GM18517 (cell line): ENCODE measurements around the gene AQP10.
A peak's percentile ranks its signal among the peaks of the same experiment; 100 is the strongest.
"Not testable (repeated sequence)": the region's sequence is repeated elsewhere in the genome, so short reads cannot be mapped to it uniquely, and the experiment has no call there.

Source experiments
- ATAC-seq: cut with Tn5 transposase; IDR thresholded peaks from one replicate; pipeline ENCODE4 v1.9.1; 2021; ENCODE audit warnings: mild to moderate bottlenecking, moderate library complexity; ENCODE audit not compliant: unreplicated experiment

The AQP10 gene

GRCh38 chr1:154323493-154323892, 2.6 kb downstream of the AQP10 start:
- no peak for ATAC-seq

GRCh38 chr1:154324241-154324640, 3.3 kb downstream of the AQP10 start:
- ATAC-seq = no peak

DNA sequence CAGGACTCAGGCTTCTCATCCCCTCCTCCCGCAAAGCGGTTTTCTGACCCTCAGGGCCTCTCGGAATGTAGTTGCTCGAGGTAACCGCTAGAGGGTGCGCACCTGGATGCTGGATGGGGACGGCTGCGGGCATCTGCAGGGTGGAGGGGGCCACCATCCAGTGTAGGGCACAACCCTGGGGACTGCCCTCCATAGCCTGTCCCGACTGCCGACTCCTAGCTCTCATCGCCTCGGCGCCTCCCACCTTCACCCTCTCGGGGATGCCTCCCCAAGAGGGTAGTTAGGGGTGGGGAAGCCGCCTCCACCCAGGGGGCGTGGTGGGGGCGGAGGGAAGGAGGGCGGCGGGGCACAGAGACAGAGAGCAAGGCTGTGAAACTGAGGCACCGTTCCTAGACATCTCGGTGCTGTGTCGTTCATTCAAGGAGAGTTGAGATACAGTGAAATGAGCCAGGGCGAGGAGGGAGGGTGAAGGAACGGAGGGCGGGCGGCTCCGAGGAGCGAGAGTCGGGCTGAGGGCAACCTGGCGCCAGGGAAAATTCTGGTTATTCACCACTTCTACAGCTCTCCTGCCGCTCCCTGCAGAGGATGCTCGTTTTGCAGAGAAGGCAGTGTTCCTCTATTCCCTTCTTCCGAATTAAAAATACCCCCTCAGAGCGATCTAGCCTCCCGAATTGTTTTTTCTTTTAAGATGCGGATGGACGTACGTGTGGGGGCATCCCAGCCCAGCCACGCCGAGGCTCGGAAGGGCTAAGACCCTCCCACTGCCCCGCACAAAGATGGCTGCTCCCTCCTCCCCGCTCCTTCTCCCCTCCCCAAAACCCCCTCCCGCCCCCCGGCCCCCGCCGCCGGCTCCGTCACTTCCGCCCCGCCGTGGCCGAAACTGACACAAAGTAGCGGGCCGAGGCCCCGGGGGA, 4.0 kb downstream of the AQP10 start, which contains the start of gene ATP8B2:
TSS of gene ATP8B2 (plus strand) at position 857 of the 914 bp plus-strand sequence. CDS start 2,617 bp downstream, outside the sequence.
- ATAC-seq = peak; percentile 49

GRCh38 chr1:154325583-154326545, 5.0 kb downstream of the AQP10 start:
- no peak for ATAC-seq

- ATAC-seq = no peak
Measured at GRCh38 chr1:154326546-154327465, 5.9 kb downstream of the AQP10 start.

- ATAC-seq = no peak
Measured at GRCh38 chr1:154327466-154328317, 6.8 kb downstream of the AQP10 start.

GRCh38 chr1:154328318-154329151, 7.6 kb downstream of the AQP10 start:
- no peak for ATAC-seq

DNA sequence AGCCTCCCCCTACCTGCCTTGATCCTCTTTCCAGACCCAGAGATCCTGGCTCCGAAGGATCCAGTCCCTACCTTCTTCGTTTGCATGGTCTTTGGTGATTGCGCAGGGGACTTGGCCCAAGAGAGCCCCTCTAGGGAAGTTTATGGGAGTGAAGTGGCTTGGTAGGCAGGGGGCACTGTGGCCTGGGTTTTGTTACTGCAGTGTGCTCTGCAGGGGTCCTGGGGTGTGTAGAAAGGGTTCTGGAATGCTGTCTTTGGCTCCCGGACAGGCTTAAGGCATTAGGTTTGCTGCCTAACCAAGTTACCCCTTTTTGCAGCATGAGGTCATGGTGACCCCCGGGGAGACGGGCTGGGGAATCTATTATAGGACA, 8.2 kb downstream of the AQP10 start:
- ATAC-seq = no peak

- no peak for ATAC-seq
Measured at GRCh38 chr1:154329551-154330131, 8.7 kb downstream of the AQP10 start.

DNA sequence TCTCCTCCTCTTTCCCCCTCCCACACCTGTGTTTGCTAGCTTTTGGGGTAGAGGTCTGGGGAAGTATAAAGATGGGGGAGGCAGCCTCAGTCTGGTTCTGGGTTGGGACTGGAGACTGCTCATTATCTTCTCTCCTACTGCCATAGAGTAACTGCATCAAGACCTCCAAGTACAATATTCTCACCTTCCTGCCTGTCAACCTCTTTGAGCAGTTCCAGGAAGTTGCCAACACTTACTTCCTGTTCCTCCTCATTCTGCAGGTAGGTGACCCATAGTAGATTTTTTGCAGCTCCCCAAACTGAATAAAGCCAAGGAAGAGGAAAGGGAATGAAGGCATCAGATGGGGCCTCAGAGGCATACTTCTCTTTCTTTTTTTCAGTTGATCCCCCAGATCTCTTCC, 9.8 kb downstream of the AQP10 start:
- no peak for ATAC-seq

DNA sequence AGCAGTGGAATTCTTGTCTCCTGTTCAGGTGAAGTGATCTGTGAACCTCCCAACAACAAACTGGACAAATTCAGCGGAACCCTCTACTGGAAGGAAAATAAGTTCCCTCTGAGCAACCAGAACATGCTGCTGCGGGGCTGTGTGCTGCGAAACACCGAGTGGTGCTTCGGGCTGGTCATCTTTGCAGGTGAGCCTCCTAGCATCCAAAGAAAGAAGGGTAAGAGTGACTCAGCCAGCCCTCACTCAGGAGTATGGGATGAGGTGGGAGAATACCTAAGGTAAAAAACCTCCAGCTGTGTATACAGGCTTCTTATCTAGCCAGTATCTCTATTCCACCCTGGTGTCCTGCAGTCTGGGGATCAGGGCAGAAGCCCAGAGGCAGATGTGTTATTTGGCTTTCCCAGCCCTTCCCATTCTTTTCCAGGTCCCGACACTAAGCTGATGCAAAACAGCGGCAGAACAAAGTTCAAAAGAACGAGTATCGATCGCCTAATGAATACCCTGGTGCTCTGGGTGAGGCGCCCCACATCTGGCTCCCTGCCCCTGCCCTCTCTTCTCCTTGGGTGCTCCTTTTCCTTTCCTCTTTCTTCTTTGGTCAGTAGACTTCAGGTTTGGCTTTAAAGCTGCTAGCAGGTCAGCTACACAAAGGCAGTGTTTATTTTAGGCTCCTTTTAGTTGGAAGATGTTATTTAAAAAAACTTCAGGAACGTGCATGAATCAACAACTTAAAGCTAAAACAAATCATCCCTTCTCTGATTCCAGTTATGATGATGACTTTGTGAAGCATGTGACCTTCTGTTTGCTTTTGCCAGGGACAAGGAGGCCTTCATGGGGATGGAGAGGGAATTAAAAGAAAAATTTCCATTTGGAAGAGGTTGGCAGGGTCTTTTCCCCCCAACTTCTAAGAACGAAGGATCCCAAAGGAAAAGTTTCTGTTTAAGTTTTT, 13.5 kb downstream of the AQP10 start:
- ATAC-seq = no peak

DNA sequence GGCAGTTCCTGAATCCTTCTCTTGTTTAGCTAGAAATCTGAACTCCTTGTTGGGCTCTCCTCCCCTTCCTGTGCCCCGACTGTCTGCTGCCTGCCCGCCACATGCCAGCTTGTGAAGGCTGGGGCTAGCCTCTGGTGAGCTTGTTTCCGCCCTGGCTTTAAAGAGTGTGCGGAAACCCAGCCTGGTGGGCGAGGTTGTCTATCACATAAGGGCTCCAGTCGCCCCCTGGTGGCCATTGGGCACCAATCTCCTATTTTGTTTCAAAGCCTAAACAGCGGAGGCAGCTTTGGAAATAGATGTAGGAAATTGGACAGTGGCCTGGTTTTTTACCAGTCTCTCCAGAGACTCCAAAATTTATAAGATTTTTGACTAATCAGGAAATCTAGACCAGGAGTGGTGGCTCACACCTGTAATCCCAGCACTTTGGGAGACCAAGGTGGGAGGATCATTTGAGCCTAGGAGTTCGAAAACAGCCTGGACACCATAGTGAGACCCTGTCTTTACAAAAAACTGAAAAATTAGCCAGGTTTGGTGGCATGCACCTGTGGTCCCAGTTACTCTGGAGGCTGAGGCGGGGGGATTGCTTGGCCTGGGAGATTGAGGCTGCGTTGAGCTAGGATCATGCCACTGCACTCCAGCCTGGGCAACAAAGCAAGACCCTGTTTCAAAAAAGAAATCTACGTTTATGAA, 14.3 kb downstream of the AQP10 start:
- no peak for ATAC-seq

DNA sequence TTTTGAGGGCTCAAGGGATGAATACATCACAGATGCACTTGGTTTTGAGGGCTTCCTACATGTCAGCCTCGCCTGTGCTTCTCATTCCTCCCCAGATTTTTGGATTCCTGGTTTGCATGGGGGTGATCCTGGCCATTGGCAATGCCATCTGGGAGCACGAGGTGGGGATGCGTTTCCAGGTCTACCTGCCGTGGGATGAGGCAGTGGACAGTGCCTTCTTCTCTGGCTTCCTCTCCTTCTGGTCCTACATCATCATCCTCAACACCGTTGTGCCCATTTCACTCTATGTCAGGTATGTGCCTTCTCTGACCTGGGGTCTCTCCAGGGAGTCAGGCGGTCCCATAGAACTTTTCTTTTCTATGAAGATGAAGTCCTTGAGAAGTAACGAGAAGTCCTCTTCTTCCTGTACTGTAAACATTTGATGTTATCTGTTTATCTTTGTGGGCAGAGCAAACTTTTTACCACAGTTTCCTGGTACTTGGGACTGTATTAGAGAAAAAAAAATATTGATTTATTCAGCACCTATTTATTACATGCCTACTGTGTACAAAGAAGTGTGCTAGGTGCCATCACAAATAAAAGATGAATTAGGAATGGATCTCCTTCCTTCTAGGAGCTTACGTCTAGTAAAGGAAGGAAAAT, 16.5 kb downstream of the AQP10 start:
- ATAC-seq = no peak

DNA sequence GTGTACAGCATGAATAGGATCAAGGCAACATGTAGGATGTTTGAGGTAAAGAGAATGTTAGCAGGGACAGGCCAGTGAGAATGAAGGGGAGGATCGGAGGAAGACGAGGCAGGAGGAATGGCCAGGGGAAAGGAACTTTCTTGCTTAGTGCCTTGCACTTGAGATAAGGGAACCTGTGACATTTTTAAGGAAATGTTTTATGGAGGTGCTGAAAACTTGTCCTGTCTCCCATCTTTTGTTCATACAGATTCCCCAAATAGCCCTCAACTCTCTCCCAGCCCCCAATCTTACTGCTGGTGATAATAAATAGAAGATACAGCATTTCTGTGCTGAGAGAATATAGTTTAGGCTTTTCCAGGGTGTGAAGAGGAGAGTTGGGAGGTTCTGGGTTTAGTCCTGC, 18.0 kb downstream of the AQP10 start:
- no peak for ATAC-seq

DNA sequence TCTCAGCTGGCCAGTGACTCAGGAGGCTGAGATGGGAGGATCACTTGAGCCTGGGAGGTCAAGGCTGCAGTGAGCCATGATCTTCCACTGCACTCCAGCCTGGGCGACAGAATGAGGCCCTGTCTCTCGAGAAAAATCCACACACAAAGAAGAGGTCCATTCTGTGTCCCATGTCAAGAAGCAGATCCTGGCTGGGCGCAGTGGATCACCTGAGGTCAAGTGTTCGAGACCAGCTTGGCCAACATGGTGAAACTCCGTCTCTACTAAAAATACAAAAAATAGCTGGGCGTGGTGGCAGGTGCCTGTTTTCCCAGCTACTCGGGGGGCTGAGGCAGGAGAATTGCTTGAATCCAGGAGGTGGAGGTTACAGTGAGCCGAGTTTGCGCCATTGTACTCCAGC, 20.5 kb downstream of the AQP10 start:
- ATAC-seq = not testable (repeated sequence)

DNA sequence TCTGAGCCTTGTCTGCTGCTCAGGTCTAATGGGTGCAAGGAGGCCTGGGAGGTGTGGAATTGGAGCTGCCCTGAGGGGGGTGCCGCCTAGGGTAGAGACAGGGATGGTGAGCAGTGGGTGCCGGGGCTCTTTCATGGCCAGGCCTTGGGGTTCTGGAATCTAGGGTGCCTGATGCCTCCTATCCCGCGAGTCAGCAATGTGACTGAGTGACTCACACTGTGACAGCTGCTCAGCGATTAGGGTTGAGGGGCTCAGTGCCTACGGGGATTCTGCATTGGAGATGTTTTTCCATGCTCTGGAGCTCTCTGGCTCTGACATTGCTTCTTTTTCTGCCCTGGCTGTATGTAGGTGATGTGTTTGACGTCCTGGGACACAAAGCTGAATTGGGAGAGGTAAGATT, 21.2 kb downstream of the AQP10 start:
- ATAC-seq = no peak
